Keratinocyte (primary cell): ENCODE results near the gene KDM7A. TPM values are rescaled to one million over a fixed set of nuclear protein-coding genes. Genes with fewer than 3 reads are reported as not detected.

Source experiments
- DNase-seq: peaks from one replicate; pipeline ENCODE4 v3.0.0-alpha.2; 2011; ENCODE audit warnings: low read depth, missing footprints, low spot score
- FAIRE-seq: peaks from 2 replicates; lab custom pipeline; 2011; peaks lifted over from hg19 to GRCh38; lab: Jason Lieb, UNC
- H2AFZ ChIP-seq: 2 replicates; pipeline ENCODE4 v1.6.0; 2012; ENCODE audit warnings: low read length, control low read depth, inconsistent platforms; ENCODE audit not compliant: control insufficient read depth
- H3K27ac ChIP-seq: 2 replicates; pipeline ENCODE4 v1.5.1; 2011; ENCODE audit warnings: low read length; ENCODE audit not compliant: control insufficient read depth, insufficient read depth
- H3K27me3 ChIP-seq: 3 replicates; pipeline ENCODE4 v1.6.0; 2011; ENCODE audit warnings: low read length; ENCODE audit not compliant: control insufficient read depth, insufficient read depth; ENCODE audit errors: extremely low read depth
- H3K36me3 ChIP-seq, 2 experiments: 2 replicates in 1 of 2; 3 replicates in 1 of 2; pipeline ENCODE4 v1.5.1; 2011; ENCODE audit warnings: low read length in 2 of 2, mild to moderate bottlenecking in 1 of 2; ENCODE audit not compliant: control insufficient read depth in 2 of 2, insufficient read depth in 2 of 2; ENCODE audit errors: extremely low read depth in 1 of 2
- H3K4me1 ChIP-seq: 3 replicates; pipeline ENCODE4 v1.5.1; 2011; ENCODE audit warnings: low read length; ENCODE audit not compliant: control insufficient read depth, insufficient read depth; ENCODE audit errors: extremely low read depth
- H3K4me2 ChIP-seq: 3 replicates; pipeline ENCODE4 v1.6.0; 2011; ENCODE audit warnings: low read depth, low read length; ENCODE audit not compliant: control insufficient read depth, insufficient read depth; ENCODE audit errors: extremely low read depth
- H3K4me3 ChIP-seq, 3 experiments: fragments of 200-600 bp in 1 of 3; sonication (generic) in 1 of 3; 2 replicates in 2 of 3; 3 replicates in 1 of 3; pipeline ENCODE4 v1.5.1; 2011 to 2016; ENCODE audit warnings: low read length in 3 of 3, mild to moderate bottlenecking in 3 of 3, control low read depth in 2 of 3, inconsistent platforms in 1 of 3, low read depth in 1 of 3, mixed read lengths in 1 of 3, mixed run types in 1 of 3, moderate library complexity in 1 of 3; ENCODE audit not compliant: control insufficient read depth in 2 of 3, insufficient read depth in 2 of 3; ENCODE audit errors: extremely low read depth in 1 of 3
- H3K79me2 ChIP-seq: 2 replicates; pipeline ENCODE4 v1.6.0; 2012; ENCODE audit warnings: low read length; ENCODE audit not compliant: control insufficient read depth, insufficient read depth
- H3K9ac ChIP-seq: 3 replicates; pipeline ENCODE4 v1.6.0; 2011; ENCODE audit warnings: low read length; ENCODE audit not compliant: control insufficient read depth, insufficient read depth; ENCODE audit errors: extremely low read depth
- H3K9me1 ChIP-seq: 3 replicates; pipeline ENCODE4 v1.6.0; 2011; ENCODE audit warnings: low read length; ENCODE audit not compliant: control insufficient read depth, insufficient read depth; ENCODE audit errors: extremely low read depth
- H3K9me3 ChIP-seq: 2 replicates; pipeline ENCODE4 v1.5.1; 2012; ENCODE audit warnings: low read depth, low read length; ENCODE audit not compliant: control insufficient read depth
- H4K20me1 ChIP-seq: 3 replicates; pipeline ENCODE4 v1.6.0; 2011; ENCODE audit warnings: low read length; ENCODE audit not compliant: control insufficient read depth, insufficient read depth; ENCODE audit errors: extremely low read depth
- CTCF ChIP-seq, 3 experiments: IDR thresholded peaks in 1 of 3; conservative IDR thresholded peaks in 1 of 3; optimal IDR thresholded peaks in 1 of 3; 2 replicates in 2 of 3; 3 replicates in 1 of 3; pipeline versions ENCODE3 to v1.5.1; 2011; ENCODE audit warnings: low read length in 3 of 3, mild to moderate bottlenecking in 3 of 3, moderate library complexity in 2 of 3, control low read depth in 1 of 3, inconsistent platforms in 1 of 3; ENCODE audit not compliant: insufficient read depth in 2 of 3; ENCODE audit errors: extremely low read depth in 1 of 3
- EZH2 ChIP-seq: IDR thresholded peaks from one replicate; pipeline ENCODE4 v1.6.1; 2012; ENCODE audit warnings: inconsistent platforms, mild to moderate bottlenecking, low read length, moderate library complexity
- dilution Hi-C: fragments of 300-500 bp; cut with MboI; formaldehyde crosslinking; loops from one replicate; pipeline ENCODE4 v1.7.0; 2020; ENCODE audit warnings: low sequenced_read_pairs; ENCODE audit not compliant: extremely low pct_ligation_motif_present
- polyA plus RNA-seq, 5 experiments: library from polyadenylated mRNA; depleted of rRNA in 3 of 5; stranded (reverse) in 3 of 5; stranded (forward) in 1 of 5; unstranded in 1 of 5; fragments of >200 nt; gene quantifications; 1 replicate in 1 of 5; 2 replicates in 3 of 5; 3 replicates in 1 of 5; pipeline versions ENCODE4 v1.2.1 to v1.2.3, GENCODE V29; 2011 to 2012; ENCODE audit warnings: missing spikeins in 2 of 5, low read depth in 1 of 5, low replicate concordance in 1 of 5

KDM7A gene
- polyA plus RNA-seq, 1 donor (not counting 4 experiments of a cell fraction or from before 2014, with no cell fraction given) = 3.3 TPM

GRCh38 chr7:140044251-140044650 is 132.5 kb downstream of the KDM7A start:
- H3K27ac ChIP-seq = no peak overlapping the region
- peaks cover 7% of the 10 kb centered on the region for H3K4me1 ChIP-seq
- H2AFZ ChIP-seq = no peak overlapping the region
- DNase-seq (no peak), FAIRE-seq (no peak)
- H3K4me3 ChIP-seq = no peak overlapping the region
- no peaks in the 10 kb centered on the region for H3K27me3 ChIP-seq
- H3K9ac ChIP-seq = no peak overlapping the region
- dilution Hi-C loops = no loop called here
- peaks cover 8 to 24% of the 10 kb centered on the region in 2 experiments for H3K36me3 ChIP-seq
- no peaks in the 10 kb centered on the region for H4K20me1 ChIP-seq
- TF ChIP-seq EZH2 (no peak), CTCF (optimal IDR thresholded peaks at IDR 0.05 in 1 of 3, IDR thresholded peaks at IDR 0.05 in 1 of 3, conservative IDR thresholded peaks at IDR 0.05 in 1 of 3; ENCODE audit: extremely low read depth in 1 of 3, insufficient read depth in 2 of 3, low read length in 3 of 3) (no peak)
- H3K4me2 ChIP-seq = no peak overlapping the region
- H3K9me3 ChIP-seq = no peaks in the 10 kb centered on the region
- H3K9me1 ChIP-seq = peaks cover 1% of the 10 kb centered on the region
- peaks cover 4% of the 10 kb centered on the region for H3K79me2 ChIP-seq

GRCh38 chr7:140042386-140042670 is 134.5 kb downstream of the KDM7A start:
- Histone ChIP-seq H3K79me2 (no peaks in the 10 kb centered on the region), H2AFZ (no peak overlapping the region), H3K9ac (no peak overlapping the region), H3K36me3 (peaks cover 13 to 31% of the 10 kb centered on the region in 2 experiments), H3K9me1 (no peaks in the 10 kb centered on the region), H3K4me2 (no peak overlapping the region), H4K20me1 (no peaks in the 10 kb centered on the region), H3K27me3 (no peaks in the 10 kb centered on the region), H3K4me3 (no peak overlapping the region), H3K27ac (no peak overlapping the region), H3K9me3 (no peaks in the 10 kb centered on the region), H3K4me1 (peaks cover 6% of the 10 kb centered on the region)
- FAIRE-seq (no peak), DNase-seq (no peak)
- dilution Hi-C loops = no loop called here
- no peak for TF ChIP-seq EZH2
- TF ChIP-seq CTCF (optimal IDR thresholded peaks at IDR 0.05 in 1 of 3, IDR thresholded peaks at IDR 0.05 in 1 of 3, conservative IDR thresholded peaks at IDR 0.05 in 1 of 3; ENCODE audit: extremely low read depth in 1 of 3, insufficient read depth in 2 of 3, low read length in 3 of 3) = no peak
